NCI-H2171 treated with DMSO at 0.1 percent for 48 hours (cell line): Measurements from ENCODE around the gene LINGO3.

ENCODE experiments used
- DNase-seq: peaks from one replicate; lab custom pipeline; 2025; lab: John Stamatoyannopoulos, UW

Gene LINGO3

DNA sequence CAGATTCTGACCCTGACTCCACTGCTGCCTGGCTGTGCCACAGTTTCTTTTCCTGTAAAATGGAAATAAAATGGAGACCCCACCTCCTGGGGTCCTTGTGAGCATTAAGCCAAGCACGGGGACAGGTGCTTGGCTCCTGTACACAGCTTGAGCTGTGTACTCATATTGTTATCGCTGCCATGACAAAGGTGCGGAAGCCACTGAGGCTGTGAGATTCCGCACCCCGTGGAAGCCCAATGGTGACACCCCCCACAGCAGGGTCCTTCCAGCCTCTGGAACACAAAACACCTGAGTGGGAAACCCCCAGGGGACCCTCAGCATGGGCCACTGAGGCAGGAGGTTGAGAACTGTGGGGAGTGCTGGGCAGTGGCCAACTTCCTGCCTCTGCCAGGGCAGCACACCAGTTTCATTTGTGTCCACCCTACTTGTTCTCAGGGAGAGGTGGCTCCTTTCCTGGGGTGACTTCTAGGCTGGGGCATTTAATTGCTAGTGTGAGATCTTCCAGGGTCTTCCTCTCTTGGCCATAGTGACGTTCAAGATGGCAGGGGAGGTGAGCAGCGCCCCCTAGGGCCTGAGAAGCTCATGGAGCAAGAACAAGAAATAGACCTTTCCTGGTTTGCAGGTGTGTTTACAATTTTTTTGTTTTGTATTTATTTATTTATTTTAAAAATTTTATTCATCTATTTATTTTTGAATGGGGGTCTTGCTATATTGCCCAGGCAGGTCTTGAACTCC, 46.3 kb downstream of the LINGO3 start:
- no peak for DNase-seq

DNA sequence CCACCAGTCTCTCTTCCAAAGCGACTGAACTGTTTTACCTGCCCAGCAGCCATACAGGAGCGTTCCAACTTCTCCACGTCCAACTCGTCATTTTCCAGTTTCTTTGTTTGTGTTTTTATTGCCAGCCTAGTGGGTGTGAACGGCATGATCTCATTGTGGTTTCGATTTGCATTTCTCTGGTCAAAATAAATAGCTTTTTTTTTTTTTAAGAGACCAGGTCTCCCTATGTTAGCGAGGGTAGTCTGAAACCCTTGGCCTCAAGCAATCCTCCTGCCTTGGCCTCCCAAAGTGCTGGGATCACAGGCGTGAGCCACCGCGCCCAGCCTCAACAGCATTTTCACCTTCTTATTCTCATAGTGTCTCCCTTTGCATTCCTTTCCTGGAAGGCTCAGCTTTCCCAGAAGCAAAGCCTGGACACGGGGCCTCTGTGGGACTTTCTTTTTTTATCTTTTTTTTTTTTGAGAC, 47.6 kb downstream of the LINGO3 start:
- DNase-seq, result no peak

DNA sequence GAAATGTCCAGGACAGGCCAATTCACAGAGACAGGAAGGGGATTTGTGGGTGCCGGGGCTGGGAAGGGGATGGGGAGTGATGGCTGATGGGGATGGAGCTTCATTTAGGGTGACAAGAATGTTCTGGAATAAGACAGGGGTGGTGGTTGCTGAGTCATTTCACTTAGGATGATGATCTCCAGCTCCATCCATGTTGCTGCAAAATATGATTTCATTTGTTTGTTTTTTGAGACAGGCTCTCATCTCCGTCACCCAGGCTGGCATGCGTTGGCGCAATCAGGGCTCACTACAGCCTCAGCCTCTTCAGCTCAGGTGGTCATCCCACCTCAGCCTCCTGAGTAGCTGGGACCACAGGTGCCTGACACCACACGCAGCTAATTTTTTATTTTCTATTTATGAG, 48.6 kb downstream of the LINGO3 start:
- no peak for DNase-seq
